ENCODE results near the gene CMTM4.
"Not testable (repeated sequence)": the region's sequence is repeated elsewhere in the genome, so short reads cannot be mapped to it uniquely, and the experiment has no call there.

The CMTM4 gene

GRCh38 chr16:66662445-66663194 lies 33.9 kb downstream of the CMTM4 start:
- H3K4me3 ChIP-seq (ENCODE audit: low read depth, low read length), result no peak overlapping the region
- DNase-seq (ENCODE audit: low read depth), result peak; percentile 2
- TF ChIP-seq, protein P1, sequence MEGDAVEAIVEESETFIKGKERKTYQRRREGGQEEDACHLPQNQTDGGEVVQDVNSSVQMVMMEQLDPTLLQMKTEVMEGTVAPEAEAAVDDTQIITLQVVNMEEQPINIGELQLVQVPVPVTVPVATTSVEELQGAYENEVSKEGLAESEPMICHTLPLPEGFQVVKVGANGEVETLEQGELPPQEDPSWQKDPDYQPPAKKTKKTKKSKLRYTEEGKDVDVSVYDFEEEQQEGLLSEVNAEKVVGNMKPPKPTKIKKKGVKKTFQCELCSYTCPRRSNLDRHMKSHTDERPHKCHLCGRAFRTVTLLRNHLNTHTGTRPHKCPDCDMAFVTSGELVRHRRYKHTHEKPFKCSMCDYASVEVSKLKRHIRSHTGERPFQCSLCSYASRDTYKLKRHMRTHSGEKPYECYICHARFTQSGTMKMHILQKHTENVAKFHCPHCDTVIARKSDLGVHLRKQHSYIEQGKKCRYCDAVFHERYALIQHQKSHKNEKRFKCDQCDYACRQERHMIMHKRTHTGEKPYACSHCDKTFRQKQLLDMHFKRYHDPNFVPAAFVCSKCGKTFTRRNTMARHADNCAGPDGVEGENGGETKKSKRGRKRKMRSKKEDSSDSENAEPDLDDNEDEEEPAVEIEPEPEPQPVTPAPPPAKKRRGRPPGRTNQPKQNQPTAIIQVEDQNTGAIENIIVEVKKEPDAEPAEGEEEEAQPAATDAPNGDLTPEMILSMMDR (IDR thresholded peaks at IDR 0.05; ENCODE audit: low read depth, low read length, missing control alignments), result peak; percentile 38

DNA sequence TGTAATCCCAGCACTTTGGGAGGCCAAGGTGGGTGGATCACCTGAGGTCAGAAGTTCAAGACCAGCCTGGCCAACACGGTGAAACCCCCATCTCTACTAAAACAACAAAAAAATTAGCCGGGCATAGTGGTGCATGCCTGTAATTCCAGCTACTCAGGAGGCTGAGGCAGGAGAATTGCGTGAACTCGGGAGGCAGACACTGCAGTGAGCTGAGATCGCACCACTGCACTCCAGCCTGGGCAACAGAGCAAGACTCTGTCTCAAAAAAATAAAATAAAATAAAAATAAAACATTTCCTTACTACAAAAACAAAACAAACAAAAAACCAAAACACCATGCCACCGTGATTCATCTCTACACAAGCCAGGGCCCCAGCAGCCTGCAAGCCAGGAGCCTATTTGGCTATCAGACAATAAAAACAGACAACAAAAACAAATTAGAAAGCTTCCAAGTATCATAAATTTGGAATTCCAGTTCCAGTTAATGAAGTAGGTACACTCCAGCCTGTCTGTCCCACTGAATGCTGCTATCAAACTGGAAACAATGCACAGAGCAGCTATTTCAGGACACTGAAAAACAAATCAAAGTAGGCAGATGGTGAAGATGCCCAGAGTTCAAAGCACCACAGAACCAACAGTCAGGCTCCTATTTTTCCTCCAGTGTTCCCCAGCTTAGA lies 34.7 kb downstream of the CMTM4 start:
- H3K4me3 ChIP-seq (ENCODE audit: low read depth, low read length); DNase-seq (ENCODE audit: low read depth): not testable (repeated sequence)

GRCh38 chr16:66661210-66661560 lies 35.4 kb downstream of the CMTM4 start:
- TF ChIP-seq, protein P1 (IDR thresholded peaks at IDR 0.05; ENCODE audit: low read depth, low read length, missing control alignments), result no peak
- no peak overlapping the region for H3K4me3 ChIP-seq (ENCODE audit: low read depth, low read length)
- DNase-seq (ENCODE audit: low read depth), result no peak

DNA sequence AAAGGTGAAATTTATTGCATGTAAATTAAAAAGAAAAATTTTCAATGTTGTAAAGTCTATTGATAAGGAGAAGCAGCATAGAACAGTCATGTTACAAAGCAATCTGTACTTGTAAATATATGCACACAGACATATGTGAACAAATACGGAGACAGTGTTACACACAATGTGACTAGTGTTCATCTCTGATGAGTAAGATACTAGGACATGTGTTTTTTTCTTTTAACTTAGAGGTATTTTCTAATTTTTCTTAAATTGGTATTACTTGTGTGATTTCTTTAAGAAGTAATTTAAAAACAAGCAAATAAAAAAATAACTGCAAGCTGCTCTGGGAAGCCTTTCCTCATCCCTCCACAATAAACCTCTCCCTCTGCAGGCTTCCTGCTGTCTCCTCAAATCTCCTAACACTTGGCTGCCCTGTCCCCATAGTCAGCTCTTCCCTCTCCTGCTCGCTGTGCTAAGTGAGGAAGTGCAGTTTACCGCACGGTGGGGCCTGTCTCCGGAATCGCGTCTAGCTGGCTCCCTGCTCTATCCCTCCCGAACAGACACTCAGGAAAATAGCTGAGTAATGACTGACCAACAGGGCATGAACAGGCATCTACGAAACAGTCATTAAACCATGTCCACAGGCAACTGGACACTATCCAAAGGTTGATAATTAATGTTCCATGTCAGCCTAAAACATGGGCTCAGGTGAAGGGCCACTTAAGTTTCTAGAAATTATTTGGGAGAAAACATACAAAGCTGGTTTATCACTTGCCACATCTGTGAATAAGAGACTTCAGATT lies 35.9 kb downstream of the CMTM4 start:
- TF ChIP-seq, protein P1 (IDR thresholded peaks at IDR 0.05; ENCODE audit: low read depth, low read length, missing control alignments), result no peak
- no peak for DNase-seq (ENCODE audit: low read depth)
- no peak overlapping the region for H3K4me3 ChIP-seq (ENCODE audit: low read depth, low read length)

DNA sequence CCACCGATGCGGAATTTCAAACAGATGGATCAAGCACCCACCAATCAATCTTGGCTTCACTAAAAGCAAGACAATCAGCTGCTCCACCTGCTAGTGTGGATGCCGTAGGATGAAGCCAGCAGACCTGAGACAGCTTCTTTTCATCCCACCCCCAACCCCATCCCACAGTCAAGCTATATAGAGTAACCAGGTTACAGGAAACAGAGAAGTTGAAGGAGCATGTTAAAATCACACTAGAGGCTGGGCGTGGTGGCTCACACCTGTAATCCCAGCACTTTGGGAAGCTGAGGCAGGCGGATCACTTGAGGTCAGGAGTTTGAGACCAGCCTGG lies 37.7 kb downstream of the CMTM4 start:
- DNase-seq (ENCODE audit: low read depth), result no peak
- H3K4me3 ChIP-seq (ENCODE audit: low read depth, low read length), result no peak overlapping the region
- TF ChIP-seq, protein P1 (IDR thresholded peaks at IDR 0.05; ENCODE audit: low read depth, low read length, missing control alignments), result no peak

DNA sequence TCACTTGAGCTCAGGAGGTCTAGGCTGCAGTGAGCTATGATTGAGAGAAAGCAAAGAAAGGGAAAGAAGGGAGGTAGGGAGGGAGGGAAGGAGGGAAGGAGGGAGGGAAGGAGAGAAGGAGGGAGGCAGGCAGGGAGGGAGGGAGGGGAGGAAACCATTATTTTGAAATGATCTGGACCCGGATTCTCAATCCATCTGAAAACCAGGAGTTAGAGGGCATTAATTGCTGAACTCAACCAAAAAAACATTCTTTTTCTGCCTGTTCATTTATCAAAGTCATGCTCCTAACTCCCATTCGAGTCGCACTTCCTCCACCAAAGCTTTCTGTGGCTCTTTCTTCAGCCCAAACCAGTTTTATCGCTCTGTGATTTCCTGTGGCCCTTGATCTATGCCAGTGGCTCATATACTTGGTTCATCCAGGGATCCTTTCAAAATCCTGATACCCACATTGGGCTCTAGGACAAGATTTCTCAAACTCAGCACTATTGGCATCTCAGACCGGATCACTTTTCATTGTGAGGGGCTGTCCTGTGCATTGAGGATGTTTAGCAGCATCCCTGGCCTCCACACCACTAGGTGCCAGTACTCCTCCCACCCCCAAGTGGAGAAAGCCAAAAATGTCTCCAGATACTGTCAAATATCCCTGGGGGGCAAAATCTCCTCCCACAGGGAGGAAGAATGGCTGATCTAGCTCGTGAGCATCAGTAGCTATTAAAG lies 38.2 kb downstream of the CMTM4 start:
- no peak for DNase-seq (ENCODE audit: low read depth)
- TF ChIP-seq, protein P1 (IDR thresholded peaks at IDR 0.05; ENCODE audit: low read depth, low read length, missing control alignments), result no peak
- no peak overlapping the region for H3K4me3 ChIP-seq (ENCODE audit: low read depth, low read length)

GRCh38 chr16:66656547-66656946 lies 40.0 kb downstream of the CMTM4 start:
- no peak overlapping the region for H3K4me3 ChIP-seq (ENCODE audit: low read depth, low read length)
- no peak for DNase-seq (ENCODE audit: low read depth)
- TF ChIP-seq, protein P1 (IDR thresholded peaks at IDR 0.05; ENCODE audit: low read depth, low read length, missing control alignments), result no peak

Data from GM12864 (cell line).